ENCODE results near the gene MEIS1. TPM values are rescaled to one million over a fixed set of nuclear protein-coding genes. Genes with fewer than 3 reads are reported as not detected.
A peak's percentile ranks its signal among the peaks of the same experiment; 100 is the strongest.

MEIS1 gene
- total RNA-seq, 1 experiment from 2014 or later: not detected

GRCh38 chr2:66430505-66431273, 4.2 kb upstream of the MEIS1 start:
- in situ Hi-C loops (cut with HindIII; ENCODE audit: low sequenced_read_pairs): loop anchor here (10.0 kb wide), 1 partner anchor 64 kb away; no protein-coding TSS in a partner anchor
- DNase-seq (ENCODE audit: low spot score): peak; percentile 23

- in situ Hi-C loops (cut with HindIII; ENCODE audit: low sequenced_read_pairs): loop anchor here (10.0 kb wide), 1 partner anchor 64 kb away; no protein-coding TSS in a partner anchor
- DNase-seq (ENCODE audit: low spot score): no peak
These were observed 3.7 kb upstream of the MEIS1 start for GRCh38 chr2:66431274-66431642.

GRCh38 chr2:66431846-66432587, 2.9 kb upstream of the MEIS1 start:
- in situ Hi-C loops (cut with HindIII; ENCODE audit: low sequenced_read_pairs): loop anchor here (10.0 kb wide), 1 partner anchor 63 kb away; no protein-coding TSS in a partner anchor
- peak; percentile 13 for DNase-seq (ENCODE audit: low spot score)

GRCh38 chr2:66432801-66433694, 1.9 kb upstream of the MEIS1 start:
- DNase-seq (ENCODE audit: low spot score): peak; percentile 98
- in situ Hi-C loops (cut with HindIII; ENCODE audit: low sequenced_read_pairs): loop anchor here (10.0 kb wide), 1 partner anchor 62 kb away; no protein-coding TSS in a partner anchor

- no peak for DNase-seq (ENCODE audit: low spot score)
- in situ Hi-C loops (cut with HindIII; ENCODE audit: low sequenced_read_pairs): loop anchor here (10.0 kb wide), 1 partner anchor 61 kb away; no protein-coding TSS in a partner anchor
These were observed 1.3 kb upstream of the MEIS1 start for GRCh38 chr2:66433695-66433944.

GRCh38 chr2:66433945-66434678, 813 bp upstream of the MEIS1 start:
- peak; percentile 70 for DNase-seq (ENCODE audit: low spot score)

GRCh38 chr2:66435549-66435875, 587 bp downstream of the MEIS1 start:
- in situ Hi-C loops (cut with HindIII; ENCODE audit: low sequenced_read_pairs): loop anchor here (10.0 kb wide), 1 partner anchor 59 kb away; no protein-coding TSS in a partner anchor
- DNase-seq (ENCODE audit: low spot score): no peak

More at GRCh38 chr2:66433945-66434678, 813 bp upstream of the MEIS1 start:
- in situ Hi-C loops (cut with HindIII; ENCODE audit: low sequenced_read_pairs): loop anchor here (10.0 kb wide), 1 partner anchor 61 kb away; no protein-coding TSS in a partner anchor

GRCh38 chr2:66435963-66436362, 1.0 kb downstream of the MEIS1 start:
- in situ Hi-C loops (cut with HindIII; ENCODE audit: low sequenced_read_pairs): loop anchor here (10.0 kb wide), 1 partner anchor 59 kb away; no protein-coding TSS in a partner anchor

GRCh38 chr2:66436581-66437001, 1.7 kb downstream of the MEIS1 start:
- in situ Hi-C loops (cut with HindIII; ENCODE audit: low sequenced_read_pairs): loop anchor here (10.0 kb wide), 1 partner anchor 58 kb away; no protein-coding TSS in a partner anchor
- DNase-seq (ENCODE audit: low spot score): peak; percentile 26

More at GRCh38 chr2:66435963-66436362, 1.0 kb downstream of the MEIS1 start:
- peak; percentile 9 for DNase-seq (ENCODE audit: low spot score)

GRCh38 chr2:66437109-66437690, 2.3 kb downstream of the MEIS1 start:
- DNase-seq (ENCODE audit: low spot score): peak; percentile 52
- in situ Hi-C loops (cut with HindIII; ENCODE audit: low sequenced_read_pairs): loop anchor here (10.0 kb wide), 1 partner anchor 58 kb away; no protein-coding TSS in a partner anchor

GRCh38 chr2:66437691-66438497, 3.0 kb downstream of the MEIS1 start:
- in situ Hi-C loops (cut with HindIII; ENCODE audit: low sequenced_read_pairs): loop anchor here (10.0 kb wide), 1 partner anchor 57 kb away; no protein-coding TSS in a partner anchor
- DNase-seq (ENCODE audit: low spot score): peak; percentile 66

- in situ Hi-C loops (cut with HindIII; ENCODE audit: low sequenced_read_pairs): loop anchor here (10.0 kb wide), 1 partner anchor 56 kb away; no protein-coding TSS in a partner anchor
- DNase-seq (ENCODE audit: low spot score): no peak
These were observed 3.5 kb downstream of the MEIS1 start for GRCh38 chr2:66438498-66438833.

- in situ Hi-C loops (cut with HindIII; ENCODE audit: low sequenced_read_pairs): loop anchor here (10.0 kb wide), 1 partner anchor 56 kb away; no protein-coding TSS in a partner anchor
- DNase-seq (ENCODE audit: low spot score): peak; percentile 43
These were observed 4.2 kb downstream of the MEIS1 start for GRCh38 chr2:66438891-66439811.

- peak; percentile 54 for DNase-seq (ENCODE audit: low spot score)
- in situ Hi-C loops (cut with HindIII; ENCODE audit: low sequenced_read_pairs): loop anchor here (10.0 kb wide), 1 partner anchor 55 kb away; no protein-coding TSS in a partner anchor
These were observed 5.1 kb downstream of the MEIS1 start for GRCh38 chr2:66439812-66440542.

GRCh38 chr2:66440708-66441497, 6.0 kb downstream of the MEIS1 start:
- DNase-seq (ENCODE audit: low spot score): no peak
- in situ Hi-C loops (cut with HindIII; ENCODE audit: low sequenced_read_pairs): no loop called here

All from G401 (cell line).